Measurements from ENCODE around the gene PPP1R12C.
"Not testable (repeated sequence)": the region's sequence is repeated elsewhere in the genome, so short reads cannot be mapped to it uniquely, and the experiment has no call there.

PPP1R12C gene

GRCh38 chr19:55070466-55071128 is 46.8 kb downstream of the PPP1R12C start:
- TF ChIP-seq CTCF (conservative IDR thresholded peaks at IDR 0.05) (no peak), ZFX (IDR thresholded peaks at IDR 0.05) (no peak)
- no peak overlapping the region for H3K27ac ChIP-seq

- TF ChIP-seq ZFX (IDR thresholded peaks at IDR 0.05) (no peak), CTCF (conservative IDR thresholded peaks at IDR 0.05) (no peak)
- H3K27ac ChIP-seq: no peak overlapping the region
Observed at GRCh38 chr19:55069865-55070197, 47.6 kb downstream of the PPP1R12C start.

- TF ChIP-seq ZFX (IDR thresholded peaks at IDR 0.05) (no peak), CTCF (conservative IDR thresholded peaks at IDR 0.05) (no peak)
- 0 out of 2 replicates have a peak overlapping the region, but pooled peaks have one; percentile 3 for H3K27ac ChIP-seq
Observed at GRCh38 chr19:55068950-55069864, 48.2 kb downstream of the PPP1R12C start.

GRCh38 chr19:55067869-55068268 is 49.6 kb downstream of the PPP1R12C start:
- H3K27ac ChIP-seq: no peak overlapping the region
- TF ChIP-seq CTCF (conservative IDR thresholded peaks at IDR 0.05) (no peak), ZFX (IDR thresholded peaks at IDR 0.05) (no peak)

GRCh38 chr19:55066107-55066709 is 51.2 kb downstream of the PPP1R12C start:
- no peak overlapping the region for H3K27ac ChIP-seq
- TF ChIP-seq CTCF (conservative IDR thresholded peaks at IDR 0.05): no peak
- TF ChIP-seq ZFX (IDR thresholded peaks at IDR 0.05): no peak

GRCh38 chr19:55065516-55065915 is 51.9 kb downstream of the PPP1R12C start:
- H3K27ac ChIP-seq: not testable (repeated sequence)

- TF ChIP-seq ZFX (IDR thresholded peaks at IDR 0.05) (no peak), CTCF (conservative IDR thresholded peaks at IDR 0.05) (no peak)
- H3K27ac ChIP-seq: no peak overlapping the region
Observed at GRCh38 chr19:55063492-55063843, 54.0 kb downstream of the PPP1R12C start.
